Uterine smooth muscle cell (primary cell): ENCODE measurements around the gene MXI1. TPM values are rescaled to one million over a fixed set of nuclear protein-coding genes. Genes with fewer than 3 reads are reported as not detected.

ENCODE experiments used
- total RNA-seq: library from RNA; depleted of rRNA; stranded (reverse); fragments of >200 nt; gene quantifications from 2 replicates; pipeline ENCODE4 v1.2.3, GENCODE V29; 2014

MXI1 gene
- 9.1 and 25.7 TPM in 2 replicates for total RNA-seq

DNA sequence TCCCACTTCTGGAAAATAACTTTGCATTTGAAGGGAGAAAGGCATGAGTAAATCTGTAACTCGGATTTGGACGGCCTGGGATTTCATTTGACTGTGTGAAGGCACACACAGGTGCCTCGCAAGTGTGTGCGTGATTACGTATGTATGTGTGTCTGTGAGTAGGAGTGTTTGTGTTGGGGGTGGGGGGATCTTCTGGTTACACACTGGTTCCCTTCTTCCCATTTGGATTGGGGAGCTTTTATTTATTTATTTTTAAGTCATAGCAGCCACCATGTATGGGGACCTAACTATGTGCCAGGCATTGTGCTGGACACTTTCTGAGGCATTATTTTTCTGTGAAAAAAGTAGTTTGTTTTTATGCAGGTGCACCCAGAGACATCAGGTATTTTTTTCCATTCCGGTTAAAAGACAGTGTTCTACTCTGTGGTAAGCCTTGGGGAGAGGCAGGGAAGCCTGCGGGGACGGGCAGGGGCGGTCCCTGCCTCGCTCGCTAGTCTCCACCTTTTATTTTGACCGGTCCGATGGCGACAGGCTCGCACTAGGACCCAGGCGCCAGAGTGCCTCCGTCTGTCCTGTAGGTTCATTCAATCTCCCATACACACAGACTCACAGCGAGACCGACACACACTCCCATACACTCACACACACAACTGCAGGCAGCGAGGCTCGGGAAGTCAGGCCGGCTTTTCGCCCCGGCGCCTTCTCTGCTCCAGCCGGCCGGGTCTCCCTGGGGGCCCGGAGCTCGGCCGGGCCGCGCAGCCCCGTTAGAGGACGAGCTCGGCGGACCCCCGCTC is at the start of gene MXI1:
Gene MXI1 (plus strand): TSS at position 595 of the 794 bp plus-strand sequence. CDS start 204 bp downstream, outside the sequence.

DNA sequence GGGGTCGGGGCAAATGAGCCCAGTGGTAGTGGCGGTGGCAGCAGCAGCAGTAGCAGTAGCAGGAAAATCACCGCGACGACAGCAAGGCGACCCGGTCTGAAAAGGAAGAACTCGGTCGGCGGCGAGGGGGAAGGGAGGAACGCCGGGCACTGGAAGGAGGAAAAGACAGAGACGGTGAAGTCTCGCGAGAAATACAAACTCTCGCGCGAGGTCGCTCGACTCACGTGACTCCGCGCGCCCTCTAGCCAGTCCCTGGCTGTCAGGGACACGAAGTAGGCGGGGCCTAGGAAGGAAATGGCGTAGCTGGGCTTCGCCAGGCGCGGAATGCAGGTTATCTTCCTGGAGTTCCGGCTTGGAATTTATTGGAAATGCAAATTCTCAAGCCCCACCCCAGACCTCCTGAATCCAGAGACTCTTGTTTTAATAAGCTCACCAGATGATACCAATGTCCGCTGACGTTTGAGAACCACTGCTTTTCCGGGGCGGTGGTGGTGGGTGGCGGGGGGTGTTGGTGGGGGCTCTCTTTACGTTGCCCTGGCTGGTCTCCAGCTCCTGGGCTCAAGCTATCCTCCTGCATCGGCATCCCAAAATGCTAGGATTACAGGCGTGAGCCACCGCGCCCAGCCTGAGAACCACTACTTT is 97.5 kb downstream of the MXI1 start, which contains the start of gene SMNDC1:
Gene SMNDC1 (minus strand): TSS at position 141 of the 642 bp plus-strand sequence. CDS start 1,333 bp downstream, outside the sequence.

Other genes starting within 250 kb of the MXI1 start
- gene ADD3, start 199.6 kb upstream of the MXI1 start, total RNA-seq = 88.0 and 108 TPM in 2 replicates
- gene SMNDC1, start 97.3 kb downstream of the MXI1 start, total RNA-seq = 9.5 and 12.5 TPM in 2 replicates